UCSD-AML1 (cell line): Measurements from ENCODE around the gene IL2RG.

Experiments used
- DNase-seq: peaks from one replicate; lab custom pipeline; 2025; ENCODE audit not compliant: unreplicated experiment; lab: John Stamatoyannopoulos, UW

The IL2RG gene

GRCh38 chrX:71081330-71082123, 29.9 kb downstream of the IL2RG start:
- no peak for DNase-seq

GRCh38 chrX:71070531-71070930, 40.8 kb downstream of the IL2RG start:
- no peak for DNase-seq

GRCh38 chrX:71068044-71068918, 43.1 kb downstream of the IL2RG start, which contains the start of gene SNX12:
Gene SNX12, minus strand, starts transcription at chrX:71068334. Its CDS starts 28 bp downstream, at chrX:71068306.
- DNase-seq, result peak; percentile 90

- no peak for DNase-seq
These were observed 43.7 kb downstream of the IL2RG start for GRCh38 chrX:71067712-71068043.

GRCh38 chrX:71067089-71067488, 44.3 kb downstream of the IL2RG start:
- DNase-seq, result no peak

GRCh38 chrX:71060127-71060526, 51.2 kb downstream of the IL2RG start:
- no peak for DNase-seq

- no peak for DNase-seq
These were observed 53.4 kb downstream of the IL2RG start for GRCh38 chrX:71057848-71058530.
